DND-41 (cell line): ENCODE measurements around the gene KLHL3.

ENCODE experiments used
- CTCF ChIP-seq: IDR thresholded peaks from 2 replicates; pipeline ENCODE4 v1.5.1; 2012; ENCODE audit warnings: borderline replicate concordance, low read length, moderate library complexity, mild to moderate bottlenecking; ENCODE audit not compliant: poor library complexity, severe bottlenecking; ENCODE audit errors: extremely low read depth
- EZH2 ChIP-seq: IDR thresholded peaks from 3 replicates; pipeline ENCODE4 v1.6.1; 2012; ENCODE audit warnings: borderline replicate concordance, low read depth, mild to moderate bottlenecking, moderate library complexity, low read length, inconsistent platforms; ENCODE audit not compliant: severe bottlenecking

- TF ChIP-seq CTCF = no peak
- no peak for TF ChIP-seq EZH2
Observed at GRCh38 chr5:137754188-137754960, 18.5 kb upstream of the KLHL3 start, which contains the start of gene HNRNPA0.
